Stimulated activated CD4-positive, alpha-beta T cell treated with anti-CD3 and anti-CD28 coated beads, Interleukin-15, amount 100 ng/mL, for 48 hours (primary cell): ENCODE results near the gene NFIB.

ENCODE experiments used
- DNase-seq, 2 donors: peaks; one replicate each; pipeline ENCODE4 v3.0.0-alpha.2; 2020; ENCODE audit warnings: low read depth in 2 of 2

Gene NFIB

GRCh38 chr9:14304259-14304658, 9.7 kb downstream of the NFIB start:
- DNase-seq: no peak

- no peak for DNase-seq
Observed at GRCh38 chr9:14303521-14303920, 10.4 kb downstream of the NFIB start.

GRCh38 chr9:14303100-14303499, 10.8 kb downstream of the NFIB start:
- DNase-seq: no peak

GRCh38 chr9:14302405-14302804, 11.5 kb downstream of the NFIB start:
- DNase-seq: no peak

GRCh38 chr9:14301583-14302021, 12.3 kb downstream of the NFIB start:
- no peak for DNase-seq

- no peak for DNase-seq
Observed at GRCh38 chr9:14301006-14301405, 12.9 kb downstream of the NFIB start.

- no peak for DNase-seq
Observed at GRCh38 chr9:14300588-14300987, 13.4 kb downstream of the NFIB start.

- no peak for DNase-seq
Observed at GRCh38 chr9:14300040-14300439, 13.9 kb downstream of the NFIB start.

- DNase-seq: no peak
Observed at GRCh38 chr9:14298601-14299022, 15.3 kb downstream of the NFIB start.

- no peak for DNase-seq
Observed at GRCh38 chr9:14296495-14297113, 17.3 kb downstream of the NFIB start.

- DNase-seq: no peak
Observed at GRCh38 chr9:14294659-14295058, 19.3 kb downstream of the NFIB start.

- DNase-seq: no peak
Observed at GRCh38 chr9:14293801-14294200, 20.1 kb downstream of the NFIB start.

GRCh38 chr9:14292181-14292739, 21.7 kb downstream of the NFIB start:
- no peak for DNase-seq

- DNase-seq: no peak
Observed at GRCh38 chr9:14289916-14290315, 24.0 kb downstream of the NFIB start.

GRCh38 chr9:14288433-14288832, 25.5 kb downstream of the NFIB start:
- DNase-seq: no peak

- DNase-seq: no peak
Observed at GRCh38 chr9:14286121-14286520, 27.8 kb downstream of the NFIB start.

- DNase-seq: no peak
Observed at GRCh38 chr9:14283276-14283675, 30.7 kb downstream of the NFIB start.

- no peak for DNase-seq
Observed at GRCh38 chr9:14281876-14282275, 32.1 kb downstream of the NFIB start.

GRCh38 chr9:14281136-14281795, 32.7 kb downstream of the NFIB start:
- DNase-seq: no peak

GRCh38 chr9:14279671-14280070, 34.3 kb downstream of the NFIB start:
- DNase-seq: no peak

GRCh38 chr9:14278291-14278721, 35.6 kb downstream of the NFIB start:
- no peak for DNase-seq

- no peak for DNase-seq
Observed at GRCh38 chr9:14277761-14278160, 36.2 kb downstream of the NFIB start.

- DNase-seq: no peak
Observed at GRCh38 chr9:14277244-14277643, 36.7 kb downstream of the NFIB start.
